ENCODE data around the gene MBD5.

GRCh38 chr2:147996828-147997227 lies 24.1 kb upstream of the MBD5 start:
- TF ChIP-seq JUND (IDR thresholded peaks at IDR 0.05) = no peak
- TF ChIP-seq, protein P1, sequence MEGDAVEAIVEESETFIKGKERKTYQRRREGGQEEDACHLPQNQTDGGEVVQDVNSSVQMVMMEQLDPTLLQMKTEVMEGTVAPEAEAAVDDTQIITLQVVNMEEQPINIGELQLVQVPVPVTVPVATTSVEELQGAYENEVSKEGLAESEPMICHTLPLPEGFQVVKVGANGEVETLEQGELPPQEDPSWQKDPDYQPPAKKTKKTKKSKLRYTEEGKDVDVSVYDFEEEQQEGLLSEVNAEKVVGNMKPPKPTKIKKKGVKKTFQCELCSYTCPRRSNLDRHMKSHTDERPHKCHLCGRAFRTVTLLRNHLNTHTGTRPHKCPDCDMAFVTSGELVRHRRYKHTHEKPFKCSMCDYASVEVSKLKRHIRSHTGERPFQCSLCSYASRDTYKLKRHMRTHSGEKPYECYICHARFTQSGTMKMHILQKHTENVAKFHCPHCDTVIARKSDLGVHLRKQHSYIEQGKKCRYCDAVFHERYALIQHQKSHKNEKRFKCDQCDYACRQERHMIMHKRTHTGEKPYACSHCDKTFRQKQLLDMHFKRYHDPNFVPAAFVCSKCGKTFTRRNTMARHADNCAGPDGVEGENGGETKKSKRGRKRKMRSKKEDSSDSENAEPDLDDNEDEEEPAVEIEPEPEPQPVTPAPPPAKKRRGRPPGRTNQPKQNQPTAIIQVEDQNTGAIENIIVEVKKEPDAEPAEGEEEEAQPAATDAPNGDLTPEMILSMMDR (IDR thresholded peaks at IDR 0.05) = no peak
- TF ChIP-seq NFIC (IDR thresholded peaks at IDR 0.05; ENCODE audit: borderline replicate concordance) = no peak
- TF ChIP-seq EP300 (IDR thresholded peaks at IDR 0.05; ENCODE audit: borderline replicate concordance in 1 of 2, low read depth in 1 of 2, low read length in 1 of 2) = no peak
- TF ChIP-seq FOXJ3 (CRISPR knock-in tag; IDR thresholded peaks at IDR 0.05) = no peak
- no peak for TF ChIP-seq MAX (IDR thresholded peaks at IDR 0.05; ENCODE audit: low read depth)
- TF ChIP-seq REST (IDR thresholded peaks at IDR 0.05; ENCODE audit: low read depth, low read length) = no peak
- TF ChIP-seq USF2 (IDR thresholded peaks at IDR 0.05; ENCODE audit: borderline replicate concordance, low read depth, low read length) = no peak
- TF ChIP-seq RAD21 (IDR thresholded peaks at IDR 0.05; ENCODE audit: low read length) = no peak

All from SK-N-SH (cell line).